Fibroblast of skin of scalp (primary cell): ENCODE data around the gene LHX5.

Source experiments
- DNase-seq: peaks from one replicate; pipeline ENCODE4 v3.0.0-alpha.2; 2013

The LHX5 gene

GRCh38 chr12:113464852-113465719 is 6.6 kb downstream of the LHX5 start:
- DNase-seq = no peak

- no peak for DNase-seq
Observed at GRCh38 chr12:113464452-113464775, 7.3 kb downstream of the LHX5 start.

GRCh38 chr12:113463746-113464451 is 7.8 kb downstream of the LHX5 start:
- DNase-seq = no peak

DNA sequence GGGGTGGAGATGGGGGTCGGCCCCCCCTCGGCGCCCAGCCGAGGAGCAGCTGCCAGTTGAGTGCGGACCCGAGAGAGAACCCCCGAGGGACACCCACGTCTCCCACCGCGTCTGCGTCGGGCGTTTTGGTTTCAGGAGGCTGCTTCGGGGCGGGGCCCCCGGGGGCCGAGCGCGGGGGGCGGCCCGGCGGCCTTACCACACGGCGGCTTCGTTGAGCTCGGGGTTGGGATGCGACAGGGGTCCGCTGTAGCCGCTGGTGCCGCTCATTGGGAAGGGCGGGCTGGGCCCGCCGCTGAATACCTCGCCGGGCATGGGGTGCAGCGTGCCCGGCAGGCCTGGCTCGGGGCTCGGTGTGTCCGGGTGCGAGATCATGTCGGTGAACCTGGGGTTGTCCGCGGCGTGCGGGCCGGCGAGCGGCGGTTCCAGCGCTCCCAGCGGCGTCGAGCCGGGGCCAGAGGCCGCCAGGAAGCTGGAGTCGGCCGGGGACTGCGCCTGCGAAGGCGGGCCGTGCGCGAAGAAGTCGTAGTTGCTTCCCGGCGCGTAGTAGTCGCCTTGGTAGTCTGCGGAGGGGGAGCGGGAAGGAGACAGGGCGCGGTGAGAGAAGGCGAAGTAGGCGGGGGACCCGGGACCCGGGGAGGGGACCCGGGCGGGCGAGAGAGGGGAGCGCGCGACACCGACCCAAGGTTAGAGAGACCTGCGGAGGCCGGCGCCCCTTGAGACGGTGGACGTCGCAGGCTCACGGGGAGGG is 8.5 kb downstream of the LHX5 start:
- DNase-seq = no peak

DNA sequence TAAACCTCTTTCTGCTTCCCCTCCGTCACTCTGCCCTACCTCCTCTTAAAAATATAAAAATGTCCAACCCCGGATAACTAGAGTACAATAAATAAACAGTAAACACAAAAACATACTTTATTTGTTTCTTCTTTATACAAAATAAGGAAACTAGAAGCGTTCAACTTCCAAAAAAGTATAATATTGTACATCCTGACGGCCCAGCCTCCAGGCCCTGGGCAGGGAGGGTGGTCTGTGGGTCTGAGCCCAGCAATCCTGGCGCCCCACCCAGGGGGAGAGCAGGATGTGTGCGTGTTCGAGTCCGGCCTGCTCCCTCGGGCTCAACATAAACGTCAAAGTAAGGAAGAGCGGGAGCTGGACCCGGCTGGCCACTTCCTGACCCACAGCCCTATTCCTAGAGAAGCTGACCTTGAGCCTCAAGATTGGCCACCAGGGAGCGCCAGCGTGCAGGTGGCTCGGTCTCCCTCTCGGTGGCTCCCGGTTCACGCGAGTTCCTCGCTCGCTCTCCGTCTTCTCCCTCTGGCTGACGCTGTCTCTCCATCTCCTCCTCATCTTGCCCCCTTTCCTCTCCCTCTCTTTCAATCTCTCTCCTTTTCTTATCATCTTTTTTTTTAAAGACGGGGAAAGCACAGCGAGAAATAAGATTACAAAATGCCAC is 9.4 kb downstream of the LHX5 start:
- peak; percentile 68 for DNase-seq

GRCh38 chr12:113461666-113462065 is 10.0 kb downstream of the LHX5 start:
- peak; percentile 16 for DNase-seq

DNA sequence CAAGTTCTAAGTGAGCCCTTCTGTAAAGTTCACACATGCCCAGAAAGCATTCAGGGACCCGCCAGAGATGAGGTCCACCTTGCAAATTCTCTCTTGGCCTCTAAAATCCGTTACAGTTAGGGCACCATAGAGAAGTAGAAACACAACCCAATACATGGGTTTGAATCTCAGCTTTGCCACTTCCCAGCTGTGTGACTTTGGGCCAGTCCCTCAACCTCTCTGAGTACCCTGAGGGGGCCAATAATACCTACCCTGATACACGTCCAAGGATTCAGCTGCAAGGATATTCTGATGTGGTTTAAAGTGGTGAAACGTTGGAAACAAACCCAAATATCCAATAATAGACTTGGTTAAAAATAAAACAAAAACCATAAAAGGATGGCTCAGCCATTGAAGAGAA is 11.7 kb downstream of the LHX5 start:
- no peak for DNase-seq

- DNase-seq = no peak
Observed at GRCh38 chr12:113457710-113458109, 14.0 kb downstream of the LHX5 start.

DNA sequence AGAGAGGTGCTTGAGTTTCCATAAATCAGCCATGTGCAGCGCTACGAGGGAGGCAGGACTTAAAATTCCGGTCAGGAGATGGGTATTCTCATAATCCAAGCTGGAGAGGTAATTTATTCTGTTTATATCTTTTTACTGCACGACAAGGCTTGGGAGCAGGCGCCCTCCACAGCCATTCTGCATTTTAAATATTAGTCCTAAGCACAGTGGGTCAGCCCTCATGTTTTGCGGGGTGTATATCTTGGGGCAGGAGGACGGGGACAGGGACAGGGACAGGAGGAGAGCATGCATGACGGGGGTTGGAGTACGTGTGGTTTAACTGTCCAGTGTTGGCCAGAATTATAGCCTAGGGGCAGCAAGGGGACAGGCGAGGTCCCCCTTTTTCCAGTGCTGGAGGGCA is 14.5 kb downstream of the LHX5 start:
- DNase-seq = no peak

- no peak for DNase-seq
Observed at GRCh38 chr12:113456761-113457160, 14.9 kb downstream of the LHX5 start.

- DNase-seq = no peak
Observed at GRCh38 chr12:113456199-113456598, 15.5 kb downstream of the LHX5 start.

- DNase-seq = no peak
Observed at GRCh38 chr12:113453330-113453729, 18.3 kb downstream of the LHX5 start.

DNA sequence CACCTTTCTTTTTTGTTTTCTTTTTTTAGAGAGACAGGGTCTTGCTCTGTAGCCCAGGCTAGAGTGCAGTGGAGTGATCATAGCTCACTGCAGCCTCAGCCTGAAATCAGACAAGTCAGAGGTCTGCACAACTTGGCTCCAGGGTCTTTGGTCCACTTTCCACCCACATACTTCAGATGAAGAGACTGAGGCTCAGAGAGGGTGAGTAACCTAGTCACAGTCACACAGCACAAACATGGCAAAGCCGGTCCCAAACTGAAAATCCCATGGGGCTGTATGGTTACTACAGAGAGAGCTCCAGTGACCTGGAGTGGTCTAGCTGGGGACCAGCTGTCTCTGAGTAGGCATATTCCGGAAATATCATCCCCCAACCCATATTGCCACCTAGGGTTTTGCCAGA is 19.2 kb downstream of the LHX5 start:
- DNase-seq = no peak

DNA sequence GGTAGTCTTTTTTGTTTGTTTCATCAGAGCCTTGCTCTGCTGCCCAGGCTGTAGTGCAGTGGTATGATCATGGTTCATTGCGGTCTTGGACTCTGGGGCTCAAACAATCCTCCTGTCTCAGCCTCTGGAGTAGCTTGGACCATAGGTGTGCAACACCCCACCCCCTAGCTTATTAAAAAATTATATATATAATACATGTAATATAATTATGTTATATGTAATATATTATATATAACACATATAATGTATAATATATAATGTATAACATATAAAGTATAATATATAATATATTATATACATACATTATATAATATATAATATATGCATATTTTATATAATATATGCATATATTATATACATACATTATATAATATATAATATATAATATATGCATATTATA is 21.8 kb downstream of the LHX5 start:
- DNase-seq = no peak

GRCh38 chr12:113449299-113449698 is 22.4 kb downstream of the LHX5 start:
- no peak for DNase-seq

DNA sequence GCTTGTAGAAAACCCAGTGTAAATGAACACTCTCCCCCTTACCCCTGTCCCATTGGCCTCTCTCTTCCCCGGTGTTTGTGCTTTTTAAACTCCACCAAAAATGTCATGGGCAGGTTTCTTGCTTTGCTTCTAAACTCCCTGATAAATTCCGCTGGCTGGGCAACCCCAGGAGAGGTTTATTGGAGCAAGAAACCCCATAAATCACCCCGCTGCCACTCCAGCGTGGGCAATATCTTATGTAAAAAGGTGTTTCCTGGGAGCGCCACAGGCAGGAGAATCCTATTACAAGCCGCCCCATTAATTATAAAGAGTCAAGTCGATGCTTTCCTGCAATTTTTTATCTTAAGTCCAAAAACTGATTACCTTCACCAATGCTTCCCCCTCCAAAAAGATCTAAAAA is 22.8 kb downstream of the LHX5 start:
- no peak for DNase-seq

DNA sequence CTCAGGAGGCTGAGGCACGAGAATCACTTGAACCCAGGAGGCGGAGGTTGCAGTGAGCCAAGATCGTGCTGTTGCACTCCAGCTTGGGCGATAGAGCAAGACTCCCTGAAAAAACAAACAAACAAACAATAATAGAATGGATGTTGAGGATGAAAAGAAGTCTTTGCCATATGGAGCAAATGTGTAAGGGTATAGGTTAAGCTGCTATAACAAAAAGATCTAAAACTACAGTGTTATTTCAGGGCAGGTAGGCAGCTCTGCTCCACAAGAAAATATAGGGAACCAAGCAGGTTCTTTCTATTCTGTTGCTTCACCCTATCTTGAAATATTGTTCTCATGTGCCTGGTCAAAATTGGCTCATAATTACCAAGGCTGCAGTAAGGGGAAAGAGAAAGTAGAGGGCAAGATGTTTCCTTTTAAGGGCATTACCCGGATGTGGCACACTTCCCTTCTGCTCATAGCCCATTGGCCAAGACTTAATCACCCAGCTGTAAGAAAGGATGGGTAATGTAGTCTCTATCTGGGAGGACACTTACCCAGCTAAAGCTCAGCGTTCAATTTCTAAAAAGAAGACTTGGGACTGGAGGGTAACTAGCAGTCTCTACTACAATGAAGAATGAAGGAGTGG is 26.0 kb downstream of the LHX5 start:
- no peak for DNase-seq

DNA sequence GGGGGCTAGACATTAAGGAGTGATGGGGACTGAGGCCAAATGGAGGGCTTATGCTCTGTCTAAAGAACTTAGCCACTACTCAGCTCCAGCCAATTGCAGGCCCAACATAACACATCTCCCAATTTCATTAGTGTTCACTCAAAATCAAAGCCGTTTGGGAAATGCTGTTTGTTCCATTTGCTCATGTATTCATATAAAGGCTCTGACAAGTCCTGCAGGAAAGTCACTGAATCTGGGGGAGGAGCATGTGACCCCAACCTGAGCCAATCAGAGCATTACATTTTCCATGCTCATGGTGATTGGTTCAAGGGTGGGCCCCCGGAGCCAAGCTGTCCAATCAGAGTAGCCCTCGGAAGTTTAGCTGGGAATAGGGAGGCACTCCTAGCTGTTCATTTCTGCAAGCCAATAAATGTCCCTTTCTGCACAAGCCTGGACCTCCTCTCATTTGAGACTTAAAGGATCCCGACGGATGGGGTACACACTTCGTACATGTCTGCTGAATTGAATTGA is 28.6 kb downstream of the LHX5 start:
- DNase-seq = no peak

DNA sequence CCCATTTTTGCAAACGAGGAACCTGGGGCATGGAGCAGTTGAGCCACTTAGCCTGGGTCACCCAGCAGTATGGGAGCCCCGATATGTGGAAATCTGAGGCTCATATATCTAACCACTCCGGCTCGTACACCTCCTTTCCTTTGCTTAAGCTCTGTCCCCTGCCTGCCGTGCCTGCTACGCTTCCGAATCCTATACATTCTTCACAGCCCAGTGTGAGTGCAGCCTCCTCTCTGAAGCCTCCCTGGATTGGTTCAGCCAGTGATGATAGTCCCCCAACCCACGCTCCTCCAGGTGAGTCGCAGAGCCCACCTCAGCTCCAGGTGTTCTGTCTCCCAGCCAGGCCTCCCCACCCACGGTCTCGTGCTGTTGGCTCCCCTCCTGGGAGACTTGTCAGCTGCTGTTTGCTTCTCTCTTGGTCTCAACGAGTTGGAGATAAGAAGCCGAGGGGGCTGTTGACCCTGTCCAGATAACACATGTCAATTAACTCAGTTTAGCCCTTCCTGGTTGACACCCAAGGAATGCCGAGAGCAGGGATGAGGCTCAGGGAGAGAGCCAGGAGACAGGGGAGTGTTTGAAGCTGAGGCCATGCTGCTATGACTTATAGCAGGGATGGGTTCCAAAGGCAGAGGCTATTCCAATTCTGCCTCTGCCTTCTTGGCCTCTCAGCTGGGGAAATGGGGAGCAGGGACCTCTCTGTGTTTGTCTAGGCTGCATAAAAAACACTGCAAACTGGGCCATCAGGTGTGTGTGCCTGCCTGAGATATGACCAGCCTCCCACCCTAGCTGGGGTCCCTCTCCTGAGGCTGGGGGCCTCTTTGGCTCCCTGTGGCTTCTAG is 30.5 kb downstream of the LHX5 start:
- no peak for DNase-seq

DNA sequence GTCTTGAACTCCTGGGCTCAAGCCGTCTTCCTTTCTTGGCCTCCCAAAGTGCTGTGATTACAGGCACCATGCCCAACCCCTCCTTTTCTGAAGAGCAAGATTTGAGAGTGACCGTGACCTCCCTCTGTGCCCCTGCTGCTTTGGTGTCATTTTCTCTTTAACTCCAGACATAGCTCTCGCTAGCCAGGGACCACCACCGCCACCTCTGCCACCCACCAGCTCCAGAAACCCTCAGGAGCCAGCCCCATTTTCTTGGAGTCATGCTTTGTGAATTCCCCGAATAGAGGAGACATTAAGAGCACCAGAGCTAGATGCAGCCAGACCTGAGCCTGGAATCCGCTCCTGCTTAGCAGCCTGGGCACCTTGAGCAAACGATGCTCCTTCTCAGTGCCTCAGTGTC is 31.3 kb downstream of the LHX5 start:
- DNase-seq = no peak

DNA sequence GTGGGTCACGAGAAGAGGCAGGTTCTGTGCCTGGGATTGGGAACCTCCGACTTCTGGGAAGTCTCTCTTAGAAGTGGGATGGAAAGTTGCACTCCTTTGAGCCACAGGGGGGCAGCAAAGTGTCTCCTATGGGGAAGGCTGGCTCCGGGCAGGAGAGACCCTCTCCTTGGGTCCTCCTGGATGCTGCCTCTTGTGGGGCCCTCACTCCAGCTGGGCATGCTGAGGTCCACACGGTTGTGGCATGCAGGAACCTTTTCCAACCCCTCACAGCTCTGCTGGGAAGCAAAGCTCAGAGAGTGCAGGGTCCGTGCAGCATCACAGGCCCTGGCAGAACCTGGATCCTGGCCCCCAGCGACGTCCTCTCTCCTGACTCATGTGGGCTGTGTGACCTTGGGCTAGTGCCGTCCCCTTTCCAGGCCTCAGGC is 32.1 kb downstream of the LHX5 start:
- DNase-seq = peak; percentile 21

GRCh38 chr12:113439301-113439597 is 32.4 kb downstream of the LHX5 start:
- no peak for DNase-seq
